ENCODE results near the gene ONECUT3.
"Not testable (repeated sequence)": the region's sequence is repeated elsewhere in the genome, so short reads cannot be mapped to it uniquely, and the experiment has no call there.

ONECUT3 gene

GRCh38 chr19:1756705-1757465 lies 3.6 kb downstream of the ONECUT3 start:
- DNase-seq, result no peak

DNA sequence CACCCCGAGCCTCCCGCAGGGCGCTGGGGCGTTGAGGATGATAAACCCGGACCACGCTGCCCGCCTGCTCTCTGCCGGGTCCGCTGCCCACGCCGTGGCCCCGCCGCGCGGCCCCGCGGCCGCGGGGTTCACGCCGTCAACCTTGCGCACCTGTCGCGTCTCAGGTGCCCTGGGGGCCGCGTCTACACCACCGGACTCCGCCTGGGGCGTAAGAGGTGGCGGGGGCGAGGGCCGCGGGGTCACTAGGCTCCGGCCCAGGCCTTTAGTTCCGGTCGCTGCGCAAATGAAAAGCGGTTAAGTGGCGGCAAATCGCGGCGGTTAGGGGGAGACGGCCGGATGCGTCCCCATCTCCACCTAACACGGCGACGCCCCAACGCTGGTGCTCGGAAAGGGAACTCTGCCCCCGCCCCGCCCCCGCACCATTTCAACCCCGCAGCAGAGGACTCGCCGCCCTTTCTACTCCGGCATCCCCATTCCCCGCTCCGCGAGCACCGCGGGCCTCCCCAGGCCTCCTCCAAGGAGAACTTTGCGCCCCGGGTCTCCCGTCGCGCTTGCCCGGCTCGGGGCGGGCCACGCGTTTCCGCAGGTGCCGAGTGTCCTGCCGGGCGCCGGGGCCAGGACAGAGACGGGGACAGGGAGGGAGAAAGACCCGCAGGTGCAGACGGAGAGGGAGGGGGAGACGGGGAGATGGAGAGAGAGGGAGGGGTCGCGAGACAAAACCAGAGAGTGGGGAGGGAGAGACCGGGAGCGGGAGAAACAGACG lies 4.3 kb downstream of the ONECUT3 start:
- no peak for DNase-seq

- no peak for DNase-seq
Measured at GRCh38 chr19:1758231-1758577, 4.9 kb downstream of the ONECUT3 start.

DNA sequence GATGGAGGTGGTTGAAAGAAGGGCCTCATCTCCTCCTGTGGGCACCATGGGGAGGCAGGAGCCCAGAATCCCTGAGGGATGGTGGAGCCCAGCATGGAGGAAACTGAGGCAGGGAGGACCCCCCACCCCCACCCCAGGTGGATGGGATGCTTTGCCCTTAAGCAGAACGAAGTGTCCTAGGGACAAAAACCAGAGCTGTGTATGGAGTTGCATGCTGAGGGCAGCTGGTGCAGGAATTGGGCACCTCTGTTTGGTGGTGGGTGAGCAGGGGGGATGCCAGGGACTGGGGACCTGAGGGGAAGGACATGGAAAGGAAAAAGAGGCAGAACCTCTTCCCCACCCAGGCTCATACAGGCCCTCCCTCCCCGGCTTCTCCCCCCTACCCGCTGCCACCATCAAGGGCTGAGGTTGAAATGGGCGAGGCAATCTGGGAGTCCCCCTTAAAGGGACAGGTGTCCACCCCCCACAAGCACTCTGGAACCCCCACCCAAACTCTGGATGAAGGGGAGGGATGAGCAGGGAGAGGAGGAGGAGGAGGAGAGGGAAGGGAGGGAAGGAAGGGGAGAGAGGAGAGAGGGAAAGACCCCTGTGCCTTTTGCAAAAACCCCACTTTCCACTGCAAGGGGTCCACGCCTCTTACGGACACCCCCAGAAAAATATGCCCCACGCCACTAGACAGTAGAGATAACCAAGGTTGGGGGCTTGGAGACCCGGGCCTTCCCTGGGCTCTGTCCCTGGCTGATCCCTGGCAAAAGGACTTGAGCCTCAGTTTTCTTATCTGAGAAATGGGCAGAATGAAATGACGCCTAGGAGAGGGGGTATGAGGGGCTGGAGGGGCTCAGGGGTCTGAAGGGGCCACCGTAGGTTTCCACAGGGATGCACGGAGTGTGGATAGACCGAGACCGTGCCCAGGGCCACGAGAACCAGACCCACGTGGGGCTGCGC lies 5.9 kb downstream of the ONECUT3 start:
- DNase-seq, result no peak

- DNase-seq, result no peak
Measured at GRCh38 chr19:1760020-1760419, 6.7 kb downstream of the ONECUT3 start.

DNA sequence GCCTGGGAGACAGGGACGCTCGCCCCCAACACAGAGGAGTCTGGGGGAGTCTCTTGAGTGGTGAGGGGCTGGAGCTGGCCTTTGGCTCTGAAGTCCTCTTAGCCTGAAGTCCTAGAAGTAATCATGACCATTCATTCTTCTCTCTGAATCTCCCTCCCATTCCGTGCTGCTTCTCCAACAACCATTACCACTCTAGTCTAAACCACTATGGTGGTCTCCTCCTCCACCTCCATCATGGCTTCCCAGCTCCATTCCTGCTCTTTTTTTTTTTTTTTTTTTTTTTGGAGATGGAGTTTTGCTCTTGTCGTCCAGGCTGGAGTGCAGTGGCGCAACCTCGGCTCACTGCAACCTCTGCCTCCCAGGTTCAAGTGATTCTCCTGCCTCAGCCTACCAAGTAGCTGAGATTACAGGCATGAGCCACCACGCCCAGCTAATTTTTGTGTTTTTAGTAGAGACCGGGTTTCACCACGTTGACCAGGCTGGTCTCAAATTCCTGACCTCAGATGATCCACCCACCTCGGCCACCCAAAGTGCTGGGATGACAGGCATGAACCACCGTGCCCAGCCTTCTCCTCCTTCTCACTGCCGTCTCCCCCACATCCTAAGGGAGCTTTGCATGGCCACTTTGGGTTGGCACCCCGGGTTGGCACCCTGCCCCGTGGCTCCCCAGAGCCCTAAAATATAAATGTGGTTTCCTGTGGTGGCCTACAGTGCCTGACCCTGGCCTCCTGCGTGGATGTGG lies 7.7 kb downstream of the ONECUT3 start:
- DNase-seq, result not testable (repeated sequence)

DNA sequence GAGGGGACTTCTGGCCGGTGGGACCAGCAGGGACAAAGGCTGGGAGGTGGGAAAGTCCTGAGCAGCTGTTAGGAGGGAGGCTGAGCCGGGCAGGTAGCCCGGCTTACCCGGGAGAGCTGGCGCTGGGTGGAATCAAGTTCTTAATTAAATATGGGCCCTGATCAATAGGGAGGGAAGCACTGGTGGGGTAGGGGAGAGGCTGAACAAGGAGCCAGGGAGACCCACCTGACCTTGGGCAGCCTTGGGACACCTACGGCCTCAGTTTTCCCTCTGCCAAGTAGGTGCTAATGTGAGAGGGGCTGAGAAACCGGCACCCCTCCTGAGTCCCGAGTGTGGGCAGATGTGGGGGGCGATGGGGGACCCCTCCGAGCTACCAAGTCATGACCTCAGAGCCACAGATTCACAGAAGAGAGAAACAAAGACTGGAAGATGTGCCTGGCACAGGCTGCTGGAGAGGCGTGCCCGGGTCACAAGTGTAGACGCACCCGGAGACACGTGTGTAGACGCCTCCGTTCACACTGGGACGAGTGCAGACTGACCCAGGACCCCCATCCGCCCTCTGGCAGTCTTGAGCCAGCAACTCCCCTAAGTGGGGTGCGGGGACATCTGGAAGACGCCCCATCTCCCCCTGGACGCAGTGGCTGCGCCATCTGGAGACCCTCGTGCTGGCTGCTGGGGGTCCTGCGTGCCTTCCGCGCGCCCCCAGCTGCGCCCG lies 8.4 kb downstream of the ONECUT3 start:
- DNase-seq, result no peak

GRCh38 chr19:1762243-1763117 lies 9.2 kb downstream of the ONECUT3 start:
- DNase-seq, result no peak

- no peak for DNase-seq
Measured at GRCh38 chr19:1763648-1764639, 10.6 kb downstream of the ONECUT3 start.

DNA sequence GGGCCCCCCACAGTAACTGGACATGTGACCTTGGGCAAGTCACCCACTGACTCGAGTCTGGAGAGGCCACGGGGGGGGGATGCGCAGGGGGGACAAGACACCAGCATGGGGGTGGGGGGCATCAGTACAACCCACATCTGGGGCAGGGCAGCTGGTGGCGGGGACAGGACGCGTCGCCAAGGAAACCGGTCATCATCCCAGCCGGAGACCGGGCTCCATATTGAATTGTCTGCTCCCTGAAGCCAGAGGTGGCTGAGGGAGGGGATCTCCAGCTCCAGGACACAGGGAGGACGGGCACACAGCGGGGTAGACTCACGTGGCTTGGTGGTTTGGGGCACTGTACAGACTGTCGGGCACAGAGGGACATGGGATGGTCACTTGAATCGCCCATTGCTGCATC lies 11.4 kb downstream of the ONECUT3 start:
- no peak for DNase-seq

- DNase-seq, result no peak
Measured at GRCh38 chr19:1765232-1765903, 12.1 kb downstream of the ONECUT3 start.

DNA sequence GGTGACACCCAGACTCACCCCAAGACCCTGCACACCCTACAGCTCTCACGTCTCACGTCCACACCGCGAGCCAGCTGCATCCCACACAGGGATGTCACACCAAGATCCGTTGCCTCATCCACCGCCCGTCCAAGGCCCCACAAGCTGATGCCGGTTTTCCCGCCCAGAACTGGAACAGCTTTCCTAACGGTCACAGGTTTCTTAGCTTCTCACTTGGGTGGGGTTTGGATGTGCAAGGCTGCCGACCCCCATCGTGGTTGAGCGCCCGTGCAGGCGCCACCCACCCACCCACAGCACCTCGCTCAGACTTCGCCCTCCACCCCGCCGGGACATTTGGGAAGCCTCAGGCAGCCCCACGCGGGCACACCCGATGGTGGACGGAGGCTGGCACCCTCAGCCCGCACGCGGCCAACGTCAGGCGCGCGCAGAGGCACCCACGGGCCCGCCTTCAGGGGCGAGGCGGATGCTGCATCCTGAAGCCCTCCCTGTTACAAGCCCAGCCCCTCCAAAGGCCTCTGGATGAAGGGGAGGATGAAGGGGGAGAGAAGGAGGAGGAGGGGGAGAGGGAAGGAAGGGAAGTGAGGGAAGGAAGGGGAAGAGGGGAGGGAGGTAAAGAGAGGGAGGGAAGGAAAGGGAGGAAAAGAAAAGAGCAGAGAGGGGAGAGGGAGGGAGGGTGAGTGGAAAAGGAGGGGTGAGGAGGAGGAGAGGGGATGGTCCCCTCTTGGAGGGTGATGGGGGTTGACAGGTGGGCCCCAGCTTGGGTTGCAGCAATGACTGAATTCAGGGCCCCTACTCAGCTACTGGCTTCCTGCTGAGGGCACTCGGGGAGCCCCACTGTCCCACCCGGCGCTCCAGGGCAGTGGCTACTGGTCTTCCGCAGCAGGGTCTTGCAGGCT lies 12.8 kb downstream of the ONECUT3 start:
- DNase-seq, result no peak

DNA sequence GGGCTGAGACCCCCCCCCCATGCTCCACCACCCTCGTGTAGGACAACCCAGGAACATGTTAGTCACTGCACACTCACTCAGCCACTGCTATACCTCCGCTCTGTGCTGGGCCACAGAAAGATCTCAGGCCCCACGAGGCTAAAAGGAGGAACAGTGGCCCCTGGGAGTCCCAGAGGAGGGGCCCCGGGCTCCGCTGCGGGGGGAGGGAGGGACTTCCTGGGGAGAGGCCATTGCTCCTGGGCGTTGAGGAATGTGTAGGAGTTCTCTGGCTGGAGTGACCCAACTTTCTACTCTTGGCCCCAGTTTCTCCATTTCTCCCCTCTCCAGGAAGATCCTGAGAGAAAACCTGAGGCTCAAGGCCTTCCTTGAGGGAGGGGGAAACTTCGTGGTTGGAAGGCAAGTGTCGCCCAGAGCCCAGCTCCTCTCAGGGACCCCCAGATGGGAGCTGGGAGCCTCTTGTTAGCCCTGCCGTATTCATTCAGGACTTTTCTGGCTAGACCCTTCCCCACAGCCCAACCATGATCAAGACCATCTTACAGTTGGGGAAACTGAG lies 13.6 kb downstream of the ONECUT3 start:
- no peak for DNase-seq

GRCh38 chr19:1767464-1767933 lies 14.2 kb downstream of the ONECUT3 start:
- no peak for DNase-seq

DNA sequence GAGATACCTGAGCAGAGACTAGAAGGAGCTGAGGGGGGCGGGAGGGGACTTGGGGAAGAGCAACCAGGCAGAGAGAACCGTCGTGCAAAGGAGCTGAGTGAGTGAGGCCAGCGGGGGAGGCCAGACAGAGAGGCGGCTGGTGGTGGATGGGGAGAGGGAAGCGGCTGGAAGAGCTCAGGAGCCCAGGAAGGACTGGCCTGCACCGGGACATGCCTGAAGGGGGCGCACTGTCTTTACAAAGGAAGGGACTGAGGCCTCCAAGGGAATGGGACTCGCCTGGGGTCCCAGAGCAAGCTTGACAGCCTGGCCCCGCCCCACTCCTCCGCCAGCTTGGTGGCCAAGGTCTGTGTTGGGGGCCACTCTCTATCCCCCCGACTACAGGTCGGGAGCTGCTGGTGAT lies 14.9 kb downstream of the ONECUT3 start:
- DNase-seq, result no peak

DNA sequence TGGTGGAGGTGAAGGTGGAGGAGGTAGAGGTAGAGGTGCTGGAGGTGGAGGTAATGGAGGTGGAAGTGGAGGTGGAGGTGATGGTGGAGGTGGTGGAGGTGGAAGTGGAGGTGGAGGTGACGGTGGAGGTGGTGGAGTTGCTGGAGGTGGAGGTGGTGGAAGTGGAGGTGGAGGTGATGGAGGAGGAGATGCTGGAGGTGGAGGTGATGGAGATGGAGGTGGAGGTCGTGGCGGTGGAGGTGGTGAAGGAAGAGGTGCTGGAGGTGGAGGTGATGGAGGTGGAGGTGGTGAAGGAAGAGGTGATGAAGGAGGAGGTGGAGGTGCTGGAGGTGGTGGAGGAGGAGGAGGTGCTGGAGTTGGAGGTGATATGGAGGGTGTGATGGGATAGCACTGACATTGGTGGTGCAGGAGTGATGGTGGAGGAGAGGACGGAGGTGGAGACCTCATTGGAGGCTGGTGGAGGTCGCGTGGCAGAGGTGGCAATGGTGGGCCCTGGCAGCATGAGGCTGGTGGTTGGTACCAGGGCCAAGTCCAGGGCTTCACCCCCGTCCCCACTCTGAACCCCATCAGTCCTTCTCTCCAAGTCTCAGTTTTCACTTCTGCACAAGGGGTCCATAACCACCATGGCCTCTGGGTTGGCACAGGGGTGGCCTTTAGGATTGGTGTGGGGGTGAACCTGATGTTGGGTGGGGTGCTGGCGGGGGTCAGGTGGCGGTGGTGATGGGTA lies 15.8 kb downstream of the ONECUT3 start:
- DNase-seq, result no peak

DNA sequence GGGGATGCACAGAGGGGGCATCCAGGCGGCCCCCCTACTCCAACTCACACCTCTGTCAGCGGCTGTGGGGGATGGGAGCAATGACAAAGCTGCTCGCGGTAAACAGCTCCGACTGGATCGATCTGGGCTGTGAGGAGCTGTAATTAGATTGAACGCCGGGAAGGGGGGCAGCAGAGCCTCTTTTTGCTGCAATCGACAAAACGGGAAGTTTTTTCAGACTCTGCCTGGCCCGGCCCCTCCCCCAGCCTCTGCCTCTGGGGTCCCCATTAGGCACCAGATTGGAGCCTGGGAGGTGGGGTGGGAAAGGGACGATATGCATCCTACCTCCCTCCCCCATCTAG lies 16.3 kb downstream of the ONECUT3 start:
- DNase-seq, result no peak
